Kidney (tissue), 14 donors: Measurements from ENCODE around the gene C10orf62. TPM values are rescaled to one million over a fixed set of nuclear protein-coding genes. Genes with fewer than 3 reads are reported as not detected.

ENCODE experiments used
- DNase-seq, 5 donors: peaks; one replicate each; pipeline ENCODE4 v3.0.0-alpha.2; 2013 to 2020
- FAIRE-seq: peaks from 2 replicates; lab custom pipeline; 2012; peaks lifted over from hg19 to GRCh38; lab: Jason Lieb, UNC
- H3K27ac ChIP-seq, 2 donors: one replicate each; pipeline ENCODE4 v1.7.0; 2013; ENCODE audit warnings: low read depth in 2 of 2, low read length in 2 of 2, inconsistent platforms in 1 of 2
- H3K27me3 ChIP-seq: one replicate; pipeline ENCODE4 v1.7.1; 2013; ENCODE audit warnings: low read length, inconsistent platforms; ENCODE audit not compliant: control insufficient read depth, insufficient read depth
- H3K36me3 ChIP-seq, 3 donors: one replicate each; pipeline versions ENCODE4 v1.7.0 to v1.7.1; 2013; ENCODE audit warnings: low read length in 3 of 3, control low read depth in 1 of 3, inconsistent platforms in 1 of 3; ENCODE audit not compliant: insufficient read depth in 3 of 3, control insufficient read depth in 2 of 3
- H3K4me1 ChIP-seq, 3 donors: one replicate each; pipeline versions ENCODE4 v1.7.0 to v1.7.1; 2013; ENCODE audit warnings: low read length in 3 of 3, inconsistent platforms in 1 of 3, low read depth in 1 of 3; ENCODE audit not compliant: control insufficient read depth in 2 of 3, insufficient read depth in 2 of 3
- H3K4me3 ChIP-seq, 3 donors: one replicate each; pipeline versions ENCODE4 v1.7.0 to v1.8.1; 2013; ENCODE audit warnings: low read length in 3 of 3, control low read depth in 1 of 3, inconsistent platforms in 1 of 3
- H3K9ac ChIP-seq, 3 donors: one replicate each; pipeline versions ENCODE4 v1.7.0 to v1.7.1; 2013; ENCODE audit warnings: low read length in 3 of 3, control low read depth in 1 of 3, inconsistent platforms in 1 of 3
- H3K9me3 ChIP-seq, 3 donors: one replicate each; pipeline versions ENCODE4 v1.7.0 to v1.7.1; 2013; ENCODE audit warnings: low read length in 3 of 3, control low read depth in 1 of 3, inconsistent platforms in 1 of 3; ENCODE audit not compliant: control insufficient read depth in 2 of 3, insufficient read depth in 1 of 3
- CTCF ChIP-seq: IDR thresholded peaks from 3 replicates; pipeline ENCODE4 v1.5.1; 2012; ENCODE audit warnings: mild to moderate bottlenecking, moderate library complexity, borderline replicate concordance; ENCODE audit not compliant: insufficient read depth; ENCODE audit errors: extremely low read depth
- intact Hi-C: fragments of 100-400 bp; cut with DNase I; formaldehyde crosslinking; loops from one replicate; pipeline ENCODE4 v1.11.1; 2022
- polyA plus RNA-seq: library from polyadenylated mRNA; stranded (reverse); fragments of 350-450 nt; fragmentation: Illumina TruSeq; extraction: RNeasy Lipid Tissue Mini Kit (QIAGEN cat#74804); gene quantifications from one replicate; pipeline ENCODE4 v1.2.3, GENCODE V29; 2014; ENCODE audit warnings: low read depth, low replicate concordance; ENCODE audit not compliant: insufficient read depth
- total RNA-seq: library from RNA; stranded (reverse); fragmentation: NEBNext Ultra II Directional; extraction: Animal tissue kit (Norgen Biotek cat#: 25700); gene quantifications from one replicate; pipeline ENCODE4 v1.2.1, GENCODE V29; 2021
- donor health status: control.
- donor health status: control.
- donor health status: control.
- donor health status: control.
- donor health status: control.
- donor health status: DM: yes; HTN: yes; CAD: no.
- donor health status: Normal renal cell carcinoma (clear cell type).

C10orf62 gene
- total and polyA plus RNA-seq, 2 donors from 2014 or later: 0.77 to 1.6 TPM

- H3K9me3 ChIP-seq: no peaks in the 10 kb centered on the region
- intact Hi-C loops: no loop called here
- H3K27me3 ChIP-seq: no peaks in the 10 kb centered on the region
- H3K9ac ChIP-seq: peak overlapping the region in 1 of 3 donors; percentile 4
- no peak overlapping the region for H3K4me3 ChIP-seq
- no peak for TF ChIP-seq CTCF
- no peak for FAIRE-seq
- peak overlapping the region; percentile 5 to 61 for H3K27ac ChIP-seq
- peak in 1 of 5 donors; percentile 43 for DNase-seq
- peaks cover 0 to 19% (median 2%) of the 10 kb centered on the region in 3 donors for H3K36me3 ChIP-seq
- peaks cover 0 to 11% (median 0%) of the 10 kb centered on the region in 3 donors for H3K4me1 ChIP-seq
These were observed 6.9 kb downstream of the C10orf62 start for GRCh38 chr10:97596101-97597082.

- H3K27me3 ChIP-seq: no peaks in the 10 kb centered on the region
- no peaks in the 10 kb centered on the region for H3K9me3 ChIP-seq
- FAIRE-seq (no peak), DNase-seq (peak in 1 of 5 donors; percentile 4)
- TF ChIP-seq CTCF: no peak
- H3K27ac ChIP-seq: no peak overlapping the region
- peaks cover 0 to 19% (median 2%) of the 10 kb centered on the region in 3 donors for H3K36me3 ChIP-seq
- no peak overlapping the region for H3K4me3 ChIP-seq
- intact Hi-C loops: no loop called here
- no peak overlapping the region for H3K9ac ChIP-seq
- H3K4me1 ChIP-seq: peaks cover 0 to 11% (median 0%) of the 10 kb centered on the region in 3 donors
These were observed 8.3 kb downstream of the C10orf62 start for GRCh38 chr10:97597778-97598177.

DNA sequence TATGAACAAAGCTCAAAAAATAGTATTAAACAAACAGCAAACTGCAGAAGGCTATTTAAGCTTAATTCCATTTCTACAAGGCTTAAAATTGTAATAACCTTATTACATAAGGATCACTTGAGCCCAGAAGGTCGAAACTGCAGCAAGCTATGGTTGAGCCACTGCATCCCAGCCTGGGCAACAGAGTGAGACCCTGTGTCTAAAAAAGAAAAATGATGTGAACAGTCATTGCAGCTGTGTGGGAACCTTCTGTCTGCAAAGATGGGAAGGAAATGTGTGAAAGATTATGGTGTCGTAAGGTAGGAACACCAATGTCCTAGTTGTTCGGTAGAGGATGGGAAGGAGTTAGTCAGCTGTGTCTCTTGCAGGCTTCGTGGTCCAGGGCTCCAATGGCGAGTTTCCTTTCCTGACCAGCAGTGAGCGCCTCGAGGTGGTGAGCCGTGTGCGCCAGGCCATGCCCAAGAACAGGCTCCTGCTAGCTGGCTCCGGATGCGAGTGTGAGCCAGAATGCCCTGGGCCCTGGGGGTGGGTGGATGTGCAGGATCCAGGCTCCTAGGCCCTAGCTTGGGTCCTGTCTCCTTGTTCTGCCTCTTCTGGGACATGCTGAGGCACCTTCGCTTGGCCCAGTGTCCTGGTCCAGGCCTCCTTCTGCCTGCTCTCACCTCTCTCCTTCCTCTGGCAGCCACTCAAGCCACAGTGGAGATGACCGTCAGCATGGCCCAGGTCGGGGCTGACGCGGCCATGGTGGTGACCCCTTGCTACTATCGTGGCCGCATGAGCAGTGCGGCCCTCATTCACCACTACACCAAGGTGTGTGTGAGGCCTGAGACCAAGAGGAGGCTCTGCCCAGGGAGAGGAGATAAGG lies 9.1 kb downstream of the C10orf62 start:
- Histone ChIP-seq H3K27me3 (no peaks in the 10 kb centered on the region), H3K4me1 (peaks cover 0 to 11% (median 0%) of the 10 kb centered on the region in 3 donors), H3K9me3 (no peaks in the 10 kb centered on the region), H3K9ac (no peak overlapping the region), H3K36me3 (peaks cover 0 to 19% (median 2%) of the 10 kb centered on the region in 3 donors), H3K27ac (peak overlapping the region; percentile 3 to 53), H3K4me3 (no peak overlapping the region)
- intact Hi-C loops: no loop called here
- TF ChIP-seq CTCF: no peak
- DNase-seq: peak in 1 of 5 donors; percentile 73
- FAIRE-seq: no peak
